ENCODE results near the gene ATF4. TPM values are rescaled to one million over a fixed set of nuclear protein-coding genes. Genes with fewer than 3 reads are reported as not detected.

ATF4 gene
- total and polyA plus RNA-seq, 2 donors from 2014 or later = 261 to 293 TPM

DNA sequence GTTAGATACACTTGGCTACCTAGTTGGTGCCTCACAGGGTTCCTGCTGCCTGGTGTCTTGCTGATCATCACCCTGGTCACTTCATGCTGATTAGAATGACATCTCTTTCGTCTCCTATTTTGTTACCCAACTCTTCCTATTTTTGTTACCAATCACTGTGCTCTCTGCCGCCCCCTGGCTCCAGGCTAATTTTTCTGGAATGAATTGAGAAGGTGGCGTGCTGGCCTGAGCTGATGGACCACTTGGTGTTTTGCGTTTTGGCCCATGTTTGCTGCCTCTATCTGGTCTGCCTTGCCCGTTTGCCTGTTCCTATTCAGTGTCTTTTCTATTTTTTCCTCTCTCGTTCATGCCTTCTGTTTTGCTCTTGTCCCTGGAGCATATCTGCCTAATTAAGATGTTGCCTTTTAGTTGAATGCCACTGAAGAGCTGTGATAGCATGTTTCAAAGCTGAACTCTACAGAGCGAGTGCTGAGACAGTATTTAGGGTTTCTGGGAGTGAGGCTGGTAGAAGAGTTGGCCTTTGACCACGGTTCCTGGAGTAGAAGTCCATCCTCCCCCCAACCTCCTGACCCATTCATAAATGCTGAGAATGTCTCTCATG lies 5.9 kb upstream of the ATF4 start:
- no peak overlapping the region for H3K27ac ChIP-seq (ENCODE audit: low read depth in 2 of 2, low read length in 2 of 2)

DNA sequence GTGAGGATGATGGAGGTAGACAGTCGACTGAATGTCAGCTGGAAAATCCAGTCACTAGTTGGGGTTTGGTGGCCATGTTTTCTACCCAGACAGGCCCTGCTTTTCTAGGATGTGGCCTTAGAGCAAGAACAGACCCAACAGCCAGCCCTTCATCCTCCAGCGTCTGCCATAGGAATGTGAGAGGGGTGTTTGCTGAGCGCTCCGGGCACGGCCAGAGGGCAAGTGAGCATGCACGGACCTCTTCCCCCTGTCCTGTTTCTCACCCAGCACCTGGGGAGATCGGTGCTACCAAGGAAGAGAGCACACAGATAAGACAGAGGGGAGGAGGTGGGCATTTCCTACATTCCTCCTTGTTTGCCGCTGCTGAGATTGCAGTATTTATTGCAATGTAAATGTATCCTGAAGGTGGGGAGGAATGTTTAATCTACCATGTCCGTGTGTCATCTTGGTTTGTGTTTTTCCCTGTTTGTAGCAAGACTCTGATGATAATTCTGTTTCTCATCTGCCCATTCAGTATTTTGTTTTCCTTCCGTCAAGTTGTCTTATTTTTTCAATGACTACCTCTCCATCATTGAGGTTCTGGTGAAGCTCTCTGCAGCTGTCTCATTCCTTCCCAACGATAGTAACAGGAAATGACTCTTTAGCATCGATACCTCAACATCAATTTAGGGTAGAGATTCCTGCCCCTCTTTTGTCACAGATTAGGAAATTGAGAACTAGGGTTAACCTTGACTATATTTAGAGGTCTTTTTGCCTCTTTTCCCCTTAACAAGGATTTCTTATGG lies 4.9 kb upstream of the ATF4 start:
- peaks cover 10 to 39% (median 37%) of the 10 kb centered on the region in 3 donors for H3K36me3 ChIP-seq (ENCODE audit: control insufficient read depth in 2 of 3, insufficient read depth in 3 of 3, low read length in 3 of 3)
- H3K9ac ChIP-seq (ENCODE audit: low read length in 3 of 3) = no peak overlapping the region
- H3K4me3 ChIP-seq (ENCODE audit: low read length in 3 of 3) = no peak overlapping the region
- H3K9me3 ChIP-seq (ENCODE audit: control insufficient read depth in 2 of 3, insufficient read depth in 1 of 3, low read length in 3 of 3) = no peaks in the 10 kb centered on the region
- no peak for FAIRE-seq
- H3K27ac ChIP-seq (ENCODE audit: low read depth in 2 of 2, low read length in 2 of 2) = no peak overlapping the region
- intact Hi-C loops (cut with DNase I) = loop anchor here (10.0 kb wide), 1 partner anchor 111 kb away; no protein-coding TSS in a partner anchor
- peaks cover 5 to 17% (median 5%) of the 10 kb centered on the region in 3 donors for H3K4me1 ChIP-seq (ENCODE audit: control insufficient read depth in 2 of 3, insufficient read depth in 2 of 3, low read depth in 1 of 3, low read length in 3 of 3)
- TF ChIP-seq, protein P1, sequence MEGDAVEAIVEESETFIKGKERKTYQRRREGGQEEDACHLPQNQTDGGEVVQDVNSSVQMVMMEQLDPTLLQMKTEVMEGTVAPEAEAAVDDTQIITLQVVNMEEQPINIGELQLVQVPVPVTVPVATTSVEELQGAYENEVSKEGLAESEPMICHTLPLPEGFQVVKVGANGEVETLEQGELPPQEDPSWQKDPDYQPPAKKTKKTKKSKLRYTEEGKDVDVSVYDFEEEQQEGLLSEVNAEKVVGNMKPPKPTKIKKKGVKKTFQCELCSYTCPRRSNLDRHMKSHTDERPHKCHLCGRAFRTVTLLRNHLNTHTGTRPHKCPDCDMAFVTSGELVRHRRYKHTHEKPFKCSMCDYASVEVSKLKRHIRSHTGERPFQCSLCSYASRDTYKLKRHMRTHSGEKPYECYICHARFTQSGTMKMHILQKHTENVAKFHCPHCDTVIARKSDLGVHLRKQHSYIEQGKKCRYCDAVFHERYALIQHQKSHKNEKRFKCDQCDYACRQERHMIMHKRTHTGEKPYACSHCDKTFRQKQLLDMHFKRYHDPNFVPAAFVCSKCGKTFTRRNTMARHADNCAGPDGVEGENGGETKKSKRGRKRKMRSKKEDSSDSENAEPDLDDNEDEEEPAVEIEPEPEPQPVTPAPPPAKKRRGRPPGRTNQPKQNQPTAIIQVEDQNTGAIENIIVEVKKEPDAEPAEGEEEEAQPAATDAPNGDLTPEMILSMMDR (IDR thresholded peaks at IDR 0.05; ENCODE audit: borderline replicate concordance, extremely low read depth, insufficient read depth) = no peak
- H3K27me3 ChIP-seq (ENCODE audit: control insufficient read depth, insufficient read depth, low read length) = no peaks in the 10 kb centered on the region
- peak in 1 of 5 donors; percentile 18 for DNase-seq

More for the DNA sequence above, 5.9 kb upstream of the ATF4 start:
- Histone ChIP-seq H3K9me3 (ENCODE audit: control insufficient read depth in 2 of 3, insufficient read depth in 1 of 3, low read length in 3 of 3) (no peaks in the 10 kb centered on the region), H3K9ac (ENCODE audit: low read length in 3 of 3) (no peak overlapping the region), H3K36me3 (ENCODE audit: control insufficient read depth in 2 of 3, insufficient read depth in 3 of 3, low read length in 3 of 3) (peaks cover 11 to 46% (median 41%) of the 10 kb centered on the region in 3 donors), H3K4me3 (ENCODE audit: low read length in 3 of 3) (no peak overlapping the region), H3K27me3 (ENCODE audit: control insufficient read depth, insufficient read depth, low read length) (no peaks in the 10 kb centered on the region), H3K4me1 (ENCODE audit: control insufficient read depth in 2 of 3, insufficient read depth in 2 of 3, low read depth in 1 of 3, low read length in 3 of 3) (peaks cover 5 to 17% (median 5%) of the 10 kb centered on the region in 3 donors)
- TF ChIP-seq, protein P1 (IDR thresholded peaks at IDR 0.05; ENCODE audit: borderline replicate concordance, extremely low read depth, insufficient read depth) = peak; percentile 54
- DNase-seq (peak in 4 of 5 donors; percentile 48 to 69 (median 62)), FAIRE-seq (no peak)
- intact Hi-C loops (cut with DNase I) = loop anchor here (10.0 kb wide), 1 partner anchor 110 kb away; no protein-coding TSS in a partner anchor

DNA sequence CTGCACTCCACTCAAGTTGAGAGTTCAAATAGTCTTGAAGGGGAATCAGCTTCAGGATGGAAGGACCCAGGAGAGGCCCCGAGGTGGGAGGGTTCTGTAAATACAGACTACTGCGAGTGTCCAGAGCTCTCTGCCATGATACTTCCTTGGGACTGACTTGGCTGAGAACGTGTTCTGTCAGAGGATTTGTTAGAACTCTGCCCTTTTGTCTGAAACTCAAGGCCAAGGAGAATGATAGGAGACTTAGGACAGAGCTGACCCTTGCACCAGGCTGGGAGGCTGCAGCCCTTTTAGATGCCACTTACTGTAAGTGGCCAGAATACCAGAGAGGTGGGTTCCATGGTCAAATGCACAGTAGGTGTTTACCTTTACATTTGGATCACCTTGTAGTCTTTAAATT lies 2.9 kb upstream of the ATF4 start:
- no peak for FAIRE-seq
- peaks cover 15 to 36% (median 27%) of the 10 kb centered on the region in 3 donors for H3K36me3 ChIP-seq (ENCODE audit: control insufficient read depth in 2 of 3, insufficient read depth in 3 of 3, low read length in 3 of 3)
- intact Hi-C loops (cut with DNase I) = loop anchor here (10.0 kb wide), 1 partner anchor 113 kb away; no protein-coding TSS in a partner anchor

More for the DNA sequence above, 2.9 kb upstream of the ATF4 start:
- Histone ChIP-seq H3K27ac (ENCODE audit: low read depth in 2 of 2, low read length in 2 of 2) (no peak overlapping the region), H3K4me3 (ENCODE audit: low read length in 3 of 3) (no peak overlapping the region), H3K9ac (ENCODE audit: low read length in 3 of 3) (no peak overlapping the region), H3K9me3 (ENCODE audit: control insufficient read depth in 2 of 3, insufficient read depth in 1 of 3, low read length in 3 of 3) (no peaks in the 10 kb centered on the region), H3K4me1 (ENCODE audit: control insufficient read depth in 2 of 3, insufficient read depth in 2 of 3, low read depth in 1 of 3, low read length in 3 of 3) (peaks cover 5 to 27% (median 13%) of the 10 kb centered on the region in 3 donors), H3K27me3 (ENCODE audit: control insufficient read depth, insufficient read depth, low read length) (no peaks in the 10 kb centered on the region)
- TF ChIP-seq, protein P1 (IDR thresholded peaks at IDR 0.05; ENCODE audit: borderline replicate concordance, extremely low read depth, insufficient read depth) = no peak
- peak in 1 of 5 donors; percentile 9 for DNase-seq
